ENCODE data around the gene ISY1.
A peak's percentile ranks its signal among the peaks of the same experiment; 100 is the strongest.

The ISY1 gene

GRCh38 chr3:129183569-129184395 lies 22.9 kb upstream of the ISY1 start, which contains the start of gene CNBP:
CNBP (minus strand) TSS chr3:129183896; CDS start chr3:129171757, 12,139 bp downstream.
- H3K4me3 ChIP-seq (ENCODE audit: low read length) = peak within 1 kb of the TSS; percentile 85
- TF ChIP-seq CTCF (IDR thresholded peaks at IDR 0.05; ENCODE audit: insufficient read depth, low read depth, low read length, missing control alignments) = no peak
- DNase-seq (ENCODE audit: low read depth) = peak; percentile 96

GRCh38 chr3:129182390-129183185 lies 21.7 kb upstream of the ISY1 start:
- H3K4me3 ChIP-seq (ENCODE audit: low read length) = peak overlapping the region; percentile 85
- no peak for DNase-seq (ENCODE audit: low read depth)
- no peak for TF ChIP-seq CTCF (IDR thresholded peaks at IDR 0.05; ENCODE audit: insufficient read depth, low read depth, low read length, missing control alignments)

GRCh38 chr3:129181819-129182218 lies 21.0 kb upstream of the ISY1 start:
- DNase-seq (ENCODE audit: low read depth) = no peak
- peak overlapping the region; percentile 85 for H3K4me3 ChIP-seq (ENCODE audit: low read length)
- no peak for TF ChIP-seq CTCF (IDR thresholded peaks at IDR 0.05; ENCODE audit: insufficient read depth, low read depth, low read length, missing control alignments)

GRCh38 chr3:129180461-129180860 lies 19.6 kb upstream of the ISY1 start:
- H3K4me3 ChIP-seq (ENCODE audit: low read length) = peak overlapping the region; percentile 85
- no peak for DNase-seq (ENCODE audit: low read depth)
- TF ChIP-seq CTCF (IDR thresholded peaks at IDR 0.05; ENCODE audit: insufficient read depth, low read depth, low read length, missing control alignments) = no peak

GRCh38 chr3:129176051-129176450 lies 15.2 kb upstream of the ISY1 start:
- no peak for DNase-seq (ENCODE audit: low read depth)
- no peak for TF ChIP-seq CTCF (IDR thresholded peaks at IDR 0.05; ENCODE audit: insufficient read depth, low read depth, low read length, missing control alignments)
- H3K4me3 ChIP-seq (ENCODE audit: low read length) = no peak overlapping the region

- no peak for DNase-seq (ENCODE audit: low read depth)
- H3K4me3 ChIP-seq (ENCODE audit: low read length) = no peak overlapping the region
- no peak for TF ChIP-seq CTCF (IDR thresholded peaks at IDR 0.05; ENCODE audit: insufficient read depth, low read depth, low read length, missing control alignments)
Measured at GRCh38 chr3:129173725-129174124, 12.9 kb upstream of the ISY1 start.
